ENCODE results near the gene MT1E.

MT1E gene

DNA sequence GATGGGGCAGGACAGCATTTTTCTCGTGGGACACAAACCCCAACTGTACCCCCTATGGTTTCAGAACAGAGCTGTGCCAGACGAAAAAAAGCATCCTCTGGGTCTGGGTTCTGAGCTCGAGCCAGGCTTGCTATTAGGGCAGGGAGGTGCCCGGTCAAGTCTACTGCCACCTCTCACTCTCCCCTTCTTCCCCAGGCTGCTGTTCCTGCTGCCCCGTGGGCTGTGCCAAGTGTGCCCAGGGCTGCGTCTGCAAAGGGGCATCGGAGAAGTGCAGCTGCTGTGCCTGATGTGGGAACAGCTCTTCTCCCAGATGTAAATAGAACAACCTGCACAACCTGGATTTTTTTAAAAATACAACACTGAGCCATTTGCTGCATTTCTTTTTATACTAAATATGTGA, 1.1 kb downstream of the MT1E start:
- DNase-seq (ENCODE audit: low read depth in 2 of 2), result no peak

DNA sequence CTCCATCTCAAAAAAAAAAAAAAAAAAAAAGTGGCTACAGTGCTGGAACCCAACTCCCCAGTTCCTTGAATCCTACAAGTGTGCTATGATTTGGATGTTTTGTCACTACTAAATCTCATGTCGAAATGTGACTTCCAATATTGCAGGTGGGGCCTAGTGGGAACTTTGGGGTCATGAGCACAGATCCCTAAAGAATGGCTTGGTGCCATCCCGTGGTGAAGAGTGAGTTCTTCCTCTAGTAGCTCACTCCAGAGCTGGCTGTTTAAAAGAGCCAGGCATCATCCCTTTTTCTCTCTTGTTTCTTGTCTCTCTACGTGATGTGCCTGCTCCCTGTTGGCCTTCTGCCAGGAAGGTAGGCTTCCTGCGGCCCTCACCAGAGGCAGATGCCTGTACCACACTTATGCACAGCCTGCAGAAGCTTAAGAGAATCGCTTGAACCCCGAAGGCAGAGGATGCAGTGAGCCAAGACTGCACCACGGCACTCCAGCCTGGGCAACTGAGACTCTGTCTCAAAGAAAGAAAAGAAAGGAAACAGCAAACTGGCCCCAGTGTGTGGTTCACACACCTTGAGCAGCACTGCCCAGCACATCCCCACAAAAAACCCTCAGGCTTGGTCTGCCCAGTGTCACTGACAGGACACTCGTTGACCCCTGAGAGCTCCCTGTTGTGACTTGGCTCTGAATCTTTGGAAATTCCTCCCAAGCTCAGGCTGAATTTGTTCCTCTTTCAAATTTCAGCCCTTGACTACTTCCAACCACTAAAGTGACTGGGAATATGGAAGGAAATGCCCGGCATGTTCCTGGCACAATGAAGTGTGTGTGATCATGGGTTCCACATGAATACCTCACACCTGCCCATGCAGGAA, 3.1 kb downstream of the MT1E start:
- DNase-seq (ENCODE audit: low read depth in 2 of 2), result no peak

DNA sequence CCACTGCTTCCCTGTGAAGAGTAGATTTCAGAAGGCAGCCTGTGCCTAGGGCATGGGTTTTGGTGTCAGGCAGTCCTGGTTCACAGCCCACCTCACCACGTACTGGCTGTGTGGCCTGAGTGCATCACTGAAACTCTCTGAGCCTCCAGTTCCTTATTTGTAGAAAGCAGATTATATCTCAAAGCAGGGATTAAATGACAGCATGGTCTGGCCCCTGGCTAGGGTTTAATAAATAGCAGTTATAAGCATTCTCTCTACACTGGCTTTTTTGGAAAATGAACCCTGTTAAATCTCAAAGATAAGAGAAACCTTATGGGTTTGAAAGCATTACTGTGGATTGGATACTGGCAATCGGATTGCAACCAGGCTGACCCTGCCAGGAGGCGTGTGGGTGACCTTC, 4.0 kb downstream of the MT1E start:
- DNase-seq (ENCODE audit: low read depth in 2 of 2), result no peak

DNA sequence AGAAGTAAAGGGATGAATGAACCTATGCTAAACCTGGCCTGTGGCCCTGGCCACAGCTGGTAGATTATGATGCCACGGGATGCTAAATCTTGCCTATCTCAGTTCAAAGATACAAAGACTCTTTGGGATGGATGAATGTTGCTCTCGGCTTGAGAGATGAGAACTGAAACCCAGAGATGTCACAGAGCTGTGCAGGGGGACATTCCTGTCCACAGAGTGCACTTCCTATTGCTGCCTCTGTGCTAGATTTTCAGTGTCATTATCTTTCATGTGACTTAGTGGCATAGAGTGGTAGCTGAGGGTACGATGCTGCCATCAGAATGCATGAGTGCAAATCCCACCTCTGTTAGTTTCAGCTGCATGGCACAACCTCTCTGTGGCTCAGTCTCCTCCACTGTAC, 4.6 kb downstream of the MT1E start:
- no peak for DNase-seq (ENCODE audit: low read depth in 2 of 2)

DNA sequence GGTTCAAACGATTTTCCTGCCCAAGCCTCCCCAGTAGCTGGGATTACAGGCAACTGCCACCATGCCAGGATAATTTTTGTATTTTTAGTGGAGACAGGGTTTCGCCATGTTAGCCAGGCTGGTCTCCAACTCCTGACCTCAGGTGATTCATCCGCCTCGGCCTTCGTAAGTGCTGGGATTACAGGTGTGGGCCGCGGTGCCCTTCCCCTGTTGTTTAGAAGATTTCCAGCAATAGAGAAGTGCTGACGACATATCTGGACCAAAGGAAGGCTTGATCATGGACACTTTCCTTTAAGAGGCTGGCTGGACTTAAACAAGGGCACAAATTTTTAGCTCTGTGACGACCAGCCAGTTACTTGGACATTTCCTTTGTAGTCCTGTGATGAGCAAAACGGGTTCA, 5.6 kb downstream of the MT1E start:
- no peak for DNase-seq (ENCODE audit: low read depth in 2 of 2)

DNA sequence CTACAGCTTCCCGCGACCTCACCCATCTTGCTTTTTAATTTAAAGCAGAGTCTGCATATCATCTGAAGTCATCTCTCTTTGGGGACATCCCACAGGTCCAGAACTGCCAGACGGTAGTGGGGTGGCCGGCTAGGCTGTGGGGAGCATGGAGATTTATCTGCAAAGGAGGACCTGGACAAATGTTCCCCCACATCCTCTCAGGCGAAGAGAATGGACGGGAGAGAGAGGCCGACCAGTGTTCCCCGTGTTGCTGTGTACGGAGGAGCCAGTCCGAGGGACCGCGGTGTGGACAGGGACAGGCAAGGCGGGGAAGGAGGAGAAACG, 6.2 kb downstream of the MT1E start:
- DNase-seq (ENCODE audit: low read depth in 2 of 2), result no peak

DNA sequence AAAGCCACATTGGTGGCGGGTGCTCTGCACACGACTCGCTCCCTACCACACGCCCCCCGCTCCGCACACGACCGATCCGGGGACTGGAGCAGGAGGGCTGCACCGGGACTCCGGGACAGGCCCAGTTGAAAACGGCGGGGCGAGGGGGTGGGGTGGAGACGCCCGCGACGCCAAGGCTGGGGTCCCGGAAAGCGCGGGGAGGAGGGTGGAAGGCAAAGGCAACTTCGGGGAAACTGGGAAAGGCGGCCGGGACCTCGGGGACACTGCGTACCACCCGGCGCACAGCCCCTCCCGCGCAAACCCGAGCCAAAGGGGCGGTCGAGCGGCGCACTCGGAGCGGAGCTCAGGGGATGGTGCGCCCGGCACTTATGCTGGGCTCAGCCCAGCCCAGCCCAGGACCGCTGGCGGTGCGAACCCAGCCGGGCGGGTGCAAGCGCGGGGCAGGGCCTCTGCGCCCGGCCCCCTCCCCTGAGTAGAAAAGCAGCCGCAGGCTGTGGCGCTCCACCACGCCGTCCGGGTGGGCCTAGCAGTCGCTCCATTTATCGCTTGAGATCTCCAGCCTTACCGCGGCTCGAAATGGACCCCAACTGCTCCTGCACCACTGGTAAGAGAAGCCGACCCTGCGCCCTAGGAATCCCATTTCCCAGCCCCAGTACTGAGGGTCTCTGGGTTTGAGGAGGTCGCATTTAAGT, 6.7 kb downstream of the MT1E start, which contains the start of gene MT1M:
Gene MT1M (plus strand): TSS at position 504 of the 692 bp plus-strand sequence. CDS start 73 bp downstream, at position 577.
- no peak for DNase-seq (ENCODE audit: low read depth in 2 of 2)

DNA sequence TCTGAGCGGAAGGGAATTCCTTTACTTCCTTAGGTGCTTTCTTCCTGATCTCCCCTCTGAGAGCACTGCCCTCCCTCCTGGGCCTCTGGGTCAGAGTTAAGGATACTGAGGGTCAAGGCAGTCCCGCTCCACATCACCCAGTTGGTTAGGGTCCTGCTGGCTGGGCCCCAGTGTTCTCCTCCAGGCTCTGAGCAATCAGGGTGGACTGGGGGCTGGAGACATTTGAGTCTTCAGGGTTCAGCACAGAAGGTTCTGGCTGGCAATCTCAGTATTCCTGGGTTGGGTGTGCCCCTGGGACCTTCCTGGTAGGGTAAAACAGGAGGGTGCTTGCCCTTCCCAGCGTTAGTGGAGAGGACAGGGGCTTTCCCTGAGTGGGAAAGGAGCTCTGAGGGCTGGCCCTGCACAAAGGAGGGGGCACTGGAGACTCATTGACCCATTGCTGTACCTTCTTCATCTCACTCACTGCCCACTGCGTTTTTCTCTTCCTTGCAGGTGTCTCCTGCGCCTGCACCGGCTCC, 7.3 kb downstream of the MT1E start:
- DNase-seq (ENCODE audit: low read depth in 2 of 2), result no peak

DNA sequence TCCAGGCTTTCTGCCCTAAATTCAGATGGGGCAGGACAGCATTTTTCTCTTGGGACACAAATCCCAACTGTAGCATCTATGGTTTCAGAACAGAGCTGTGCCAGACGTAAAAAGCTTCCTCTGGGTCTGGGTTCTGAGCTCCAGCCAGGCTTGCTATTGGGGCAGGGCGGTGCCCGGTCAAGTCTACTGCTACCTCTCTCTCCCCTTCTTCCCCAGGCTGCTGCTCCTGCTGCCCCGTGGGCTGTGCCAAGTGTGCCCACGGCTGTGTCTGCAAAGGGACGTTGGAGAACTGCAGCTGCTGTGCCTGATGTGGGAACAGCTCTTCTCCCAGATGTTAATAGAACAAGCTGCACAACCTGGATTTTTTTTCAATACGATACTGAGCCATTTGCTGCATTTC, 8.0 kb downstream of the MT1E start:
- no peak for DNase-seq (ENCODE audit: low read depth in 2 of 2)

DNA sequence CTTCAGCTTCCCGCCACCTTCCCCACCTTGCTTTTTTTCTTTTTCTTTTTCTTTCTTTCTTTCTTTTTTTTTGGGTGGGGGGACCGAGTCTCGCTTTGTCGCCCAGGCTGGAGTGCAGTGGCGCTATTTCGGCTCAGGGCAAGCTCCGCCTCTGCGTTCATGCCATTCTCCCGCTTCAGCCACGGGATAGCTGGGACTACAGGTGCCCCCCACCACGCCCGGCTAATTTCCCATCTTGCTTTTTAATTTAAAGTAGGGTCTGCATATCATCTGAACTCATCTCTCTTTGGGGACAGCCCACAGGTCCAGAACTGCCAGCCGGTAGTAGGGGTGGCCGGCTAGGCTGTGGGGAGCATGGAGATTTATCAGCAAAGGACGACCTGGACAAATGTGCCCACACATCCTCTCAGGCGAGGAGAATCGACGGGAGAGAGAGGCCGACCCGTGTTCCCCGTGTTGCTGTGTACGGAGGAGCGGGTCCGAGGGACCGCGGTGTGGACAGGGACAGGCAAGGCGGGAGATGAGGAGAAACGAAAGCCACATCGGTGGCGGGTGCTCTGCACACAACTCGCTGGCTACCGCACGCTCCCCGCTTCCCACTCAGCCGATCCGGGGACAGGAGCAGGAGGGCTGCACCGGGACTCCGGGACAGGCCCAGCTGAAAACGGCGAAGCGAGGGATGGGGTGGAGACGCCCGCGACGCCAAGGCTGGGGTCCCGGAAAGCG, 9.3 kb downstream of the MT1E start:
- no peak for DNase-seq (ENCODE audit: low read depth in 2 of 2)

DNA sequence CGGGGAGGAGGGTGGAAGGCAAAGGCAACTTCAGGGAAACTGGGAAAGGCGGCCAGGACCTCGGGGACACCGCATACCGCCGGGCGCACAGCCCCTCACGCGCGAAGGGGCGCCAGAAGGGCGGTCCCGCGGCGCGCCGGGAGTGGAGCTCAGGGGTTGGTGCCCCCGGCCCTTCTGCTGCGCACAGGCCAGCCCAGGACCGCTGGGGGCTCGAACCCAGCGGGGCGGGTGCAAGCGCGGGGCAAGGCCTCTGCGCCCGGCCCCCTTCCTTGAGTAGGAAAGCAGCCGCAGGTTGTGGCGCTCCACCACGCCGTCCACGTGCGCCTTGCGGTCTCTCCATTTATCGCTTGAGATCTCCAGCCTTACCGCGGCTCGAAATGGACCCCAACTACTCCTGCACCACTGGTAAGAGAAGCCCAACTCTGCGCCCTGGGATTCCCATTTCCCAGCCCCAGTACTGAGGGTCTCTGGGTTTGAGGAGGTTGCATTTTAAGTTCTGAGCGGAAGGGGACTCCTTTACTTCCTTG, 9.9 kb downstream of the MT1E start:
- no peak for DNase-seq (ENCODE audit: low read depth in 2 of 2)

DNA sequence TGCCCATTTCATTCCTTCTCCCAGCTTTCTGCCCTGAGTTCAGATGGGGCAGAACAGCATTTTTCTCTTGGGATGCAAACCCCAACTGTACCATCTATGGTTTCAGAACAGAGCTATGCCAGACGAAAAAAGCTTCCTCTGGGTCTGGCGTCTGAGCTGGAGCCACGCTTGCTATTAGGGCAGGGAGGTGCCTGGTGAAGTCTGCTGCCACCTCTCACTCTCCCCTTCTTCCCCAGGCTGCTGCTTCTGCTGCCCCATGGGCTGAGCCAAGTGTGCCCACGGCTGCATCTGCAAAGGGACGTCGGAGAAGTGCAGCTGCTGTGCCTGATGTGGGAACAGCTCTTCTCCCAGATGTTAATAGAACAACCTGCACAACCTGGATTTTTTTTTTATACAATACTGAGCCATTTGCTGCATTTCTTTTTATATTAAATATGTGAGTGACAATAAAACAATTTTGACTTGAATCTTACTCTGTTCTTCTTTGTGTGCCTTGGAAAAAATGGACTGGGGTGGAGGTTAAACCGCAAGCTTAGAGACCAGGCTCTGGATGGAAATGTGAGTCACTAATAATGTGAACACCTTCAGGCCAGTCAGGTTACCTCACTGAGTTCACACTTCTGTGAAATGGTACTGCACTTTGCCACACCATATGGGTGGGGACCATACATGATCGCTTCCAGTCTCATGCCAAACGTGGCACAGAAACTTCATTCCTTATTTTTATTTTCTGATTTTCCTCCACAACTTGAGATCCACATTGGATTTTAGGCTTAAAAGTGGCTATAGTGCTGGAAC, 11.2 kb downstream of the MT1E start:
- DNase-seq (ENCODE audit: low read depth in 2 of 2), result no peak

DNA sequence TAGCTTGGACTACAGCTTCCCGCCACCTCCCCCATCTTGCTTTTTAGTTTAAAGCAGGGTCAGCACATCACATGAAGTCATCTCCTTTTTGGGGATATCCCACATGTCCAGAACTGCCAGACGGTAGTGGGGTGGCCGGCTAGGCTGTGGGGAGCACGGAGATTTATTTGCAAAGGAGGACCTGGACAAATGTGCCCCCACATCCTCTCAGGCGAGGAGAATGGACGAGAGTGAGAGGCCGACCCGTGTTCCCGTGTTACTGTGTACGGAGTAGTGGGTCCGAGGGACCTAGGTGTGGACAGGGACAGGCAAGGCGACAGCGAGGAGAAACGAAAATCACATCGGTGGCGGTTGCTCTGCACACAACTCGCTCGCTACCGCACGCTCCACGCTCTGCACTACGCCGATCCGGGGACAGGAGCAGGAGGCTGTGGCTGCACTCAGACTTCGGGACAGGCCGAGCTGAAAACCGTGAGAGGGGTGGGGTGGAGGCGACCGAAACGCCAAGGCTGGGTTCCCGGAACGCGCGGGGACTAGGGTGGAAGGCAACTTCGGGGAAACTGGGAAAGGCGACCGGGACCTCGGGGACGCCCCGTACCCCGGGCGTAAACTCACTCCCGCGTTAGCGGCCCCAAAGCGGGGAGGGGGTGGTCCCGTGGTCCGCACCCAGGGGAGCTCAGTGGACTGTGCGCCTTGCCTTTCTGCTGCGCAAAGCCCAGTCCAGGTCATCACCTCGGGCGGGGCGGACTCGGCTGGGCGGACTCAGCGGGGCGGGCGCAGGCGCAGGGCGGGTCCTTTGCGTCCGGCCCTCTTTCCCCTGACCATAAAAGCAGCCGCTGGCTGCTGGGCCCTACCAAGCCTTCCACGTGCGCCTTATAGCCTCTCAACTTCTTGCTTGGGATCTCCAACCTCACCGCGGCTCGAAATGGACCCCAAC, 12.5 kb downstream of the MT1E start, which contains the start of gene MT1A:
Gene MT1A (plus strand): TSS at position 853 of the 937 bp plus-strand sequence. CDS start 73 bp downstream, at position 926.
- DNase-seq (ENCODE audit: low read depth in 2 of 2), result no peak

DNA sequence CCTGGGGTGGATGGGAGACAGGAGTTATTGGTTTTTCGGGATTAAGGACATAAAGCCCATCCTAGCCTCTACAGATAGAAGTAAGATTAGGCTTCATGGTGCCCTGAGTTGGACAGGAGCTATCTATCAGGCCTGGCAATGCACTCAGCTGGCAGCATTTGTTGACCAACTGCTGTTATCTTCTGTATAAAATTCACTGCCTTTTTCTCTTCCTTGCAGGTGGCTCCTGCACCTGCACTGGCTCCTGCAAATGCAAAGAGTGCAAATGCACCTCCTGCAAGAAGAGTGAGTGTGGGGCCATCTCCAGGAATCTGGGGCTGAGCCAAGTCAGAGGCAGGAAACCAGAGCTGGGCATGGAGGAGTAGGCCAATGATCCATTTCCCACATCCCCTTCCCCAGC, 13.5 kb downstream of the MT1E start:
- DNase-seq (ENCODE audit: low read depth in 2 of 2), result no peak

DNA sequence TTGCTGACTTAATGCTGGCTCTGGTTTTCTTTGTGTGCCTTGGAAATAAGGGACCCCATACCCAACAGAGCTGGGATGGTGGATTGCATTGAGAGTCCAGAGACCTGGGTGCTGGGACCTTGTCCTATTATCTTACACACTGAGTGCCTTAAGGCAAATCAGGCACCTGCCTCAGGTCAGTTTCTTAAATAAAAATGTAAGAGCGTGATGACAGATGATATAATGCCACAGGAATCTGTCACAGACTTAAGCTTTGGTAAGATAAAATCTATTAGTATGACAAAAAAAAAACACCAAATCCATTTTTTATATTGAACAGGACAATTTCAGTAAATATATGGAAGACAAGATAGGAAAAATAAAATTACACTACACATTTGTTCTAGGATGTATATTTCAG, 14.5 kb downstream of the MT1E start:
- DNase-seq (ENCODE audit: low read depth in 2 of 2), result no peak

DNA sequence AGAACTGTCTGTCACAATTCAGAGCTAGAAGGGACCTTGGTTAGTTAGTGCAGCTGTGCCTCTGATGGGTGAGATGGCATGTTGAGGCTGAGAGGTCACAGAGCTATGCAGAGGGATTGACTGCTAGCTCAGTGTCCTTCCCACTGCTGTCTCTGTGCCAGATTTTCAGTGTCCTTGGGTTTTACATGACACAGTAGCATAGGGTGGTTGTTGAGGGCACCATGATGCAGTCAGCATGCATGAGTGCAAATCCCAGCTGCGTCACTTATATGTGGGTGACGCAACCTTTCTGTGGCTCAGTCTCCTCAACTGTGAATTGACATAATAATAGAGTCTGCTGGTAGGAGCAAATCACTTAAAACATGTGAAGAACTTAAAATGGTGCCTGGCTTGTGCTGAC, 15.6 kb downstream of the MT1E start:
- DNase-seq (ENCODE audit: low read depth in 2 of 2), result no peak

DNA sequence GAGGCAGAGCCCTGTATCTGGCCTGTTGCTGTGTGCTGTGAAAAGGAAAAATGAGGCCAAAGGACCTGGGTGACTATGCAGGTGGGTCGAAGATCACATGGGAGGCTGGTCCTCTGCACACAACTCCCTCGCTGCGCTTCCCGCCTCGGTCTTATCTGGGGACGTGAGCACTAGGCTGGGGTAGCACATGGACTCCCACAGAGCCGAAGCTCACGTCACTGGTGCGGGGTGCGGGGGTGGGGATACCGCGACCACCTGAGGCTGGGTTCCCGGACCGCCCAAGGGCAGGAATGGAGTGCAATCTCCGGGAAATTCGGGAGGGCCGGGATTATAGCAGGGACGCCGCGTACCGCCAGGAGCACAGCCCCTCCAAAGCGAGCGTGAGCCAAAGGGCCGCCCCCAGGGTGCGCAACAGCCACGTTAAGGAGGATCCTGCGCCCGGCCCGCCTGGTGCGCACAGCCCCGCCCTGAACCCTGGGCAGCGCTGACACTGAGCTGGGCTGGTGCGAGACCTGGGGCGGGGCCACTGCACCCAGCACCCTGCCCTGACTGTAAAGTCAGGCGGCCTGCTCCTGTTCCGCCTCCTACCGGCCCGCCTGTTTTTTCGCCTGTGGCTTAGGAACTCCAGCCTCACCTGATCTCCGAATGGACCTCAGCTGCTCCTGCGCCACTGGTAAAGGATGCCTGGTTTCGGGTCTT, 17.6 kb downstream of the MT1E start:
- peak; percentile 54 to 68 for DNase-seq (ENCODE audit: low read depth in 2 of 2)

DNA sequence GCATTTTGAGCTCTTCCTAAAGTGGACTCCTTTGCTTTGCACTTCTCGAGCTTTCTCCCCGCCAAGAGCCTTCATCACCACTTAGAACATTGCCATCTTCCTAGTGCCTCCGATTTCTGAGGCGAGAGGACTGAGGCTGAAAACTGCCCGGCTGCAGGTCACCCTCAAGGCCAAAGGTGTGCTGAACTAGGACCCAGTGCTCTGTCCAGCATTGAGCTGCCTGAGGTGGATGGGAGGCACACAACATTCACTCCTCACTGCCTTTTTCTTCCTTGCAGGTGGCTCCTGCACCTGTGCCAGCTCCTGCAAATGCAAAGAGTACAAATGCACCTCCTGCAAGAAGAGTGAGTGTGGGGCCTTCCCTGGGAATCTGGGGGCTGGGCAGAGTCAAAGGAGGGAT, 18.3 kb downstream of the MT1E start:
- DNase-seq (ENCODE audit: low read depth in 2 of 2), result no peak

DNA sequence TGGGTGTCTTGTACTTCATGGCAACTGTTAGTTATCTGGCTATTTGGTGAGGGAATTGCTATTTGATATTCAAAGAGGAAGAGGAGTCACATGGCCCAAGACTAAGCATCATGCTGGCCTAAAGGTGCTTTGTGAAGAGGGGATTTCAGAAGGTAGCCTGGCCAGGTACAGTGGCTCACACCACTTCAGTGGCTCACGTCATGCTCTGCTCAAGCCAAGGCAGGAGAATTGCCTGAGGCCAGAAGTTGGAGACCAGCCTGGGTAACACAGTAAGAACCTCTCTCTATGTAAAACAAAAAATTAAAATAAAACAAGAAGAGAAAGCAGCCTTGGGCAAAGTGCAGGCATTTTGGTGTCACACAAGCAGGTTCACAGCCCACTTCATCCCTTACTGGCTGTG, 19.7 kb downstream of the MT1E start:
- DNase-seq (ENCODE audit: low read depth in 2 of 2), result no peak

DNA sequence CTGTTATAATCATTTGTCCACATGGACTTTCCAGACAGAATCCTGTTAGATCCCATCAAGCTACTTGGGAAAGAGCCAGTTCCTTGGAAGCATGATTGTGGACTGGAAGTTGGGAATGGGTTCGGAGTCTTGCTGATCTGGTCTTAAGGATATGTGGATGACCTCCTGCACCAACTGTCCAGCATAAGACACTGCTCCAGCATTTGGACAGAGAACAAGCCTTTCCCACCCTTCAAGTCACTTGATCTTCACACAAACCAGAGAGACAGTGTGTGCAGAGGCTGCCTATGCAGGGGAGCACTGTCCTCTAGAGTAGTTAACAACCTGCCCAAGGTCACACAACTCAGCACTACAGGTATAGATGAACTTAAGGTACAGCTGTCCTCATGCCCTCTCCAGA, 20.3 kb downstream of the MT1E start:
- no peak for DNase-seq (ENCODE audit: low read depth in 2 of 2)
